ENCODE results near the gene SLC48A1. TPM values are rescaled to one million over a fixed set of nuclear protein-coding genes. Genes with fewer than 3 reads are reported as not detected.

SLC48A1 gene
- total RNA-seq, result 10 to 100 TPM in 3 of 5 donors, 1 to 10 TPM in 2; 2.3 to 29.0 (median 18.1) TPM
- polyA plus RNA-seq, result 10 to 100 TPM in 1 of 3 donors, 1 to 10 TPM in 2; 6.3 to 18.2 (median 9.4) TPM
- long read RNA-seq, donor 1, partial matches to known transcripts, result 0 of 1 reads
- long read RNA-seq, donor 1, other reads (novel, unspliced or antisense), result 0 of 1 reads
- long read RNA-seq, donor 2, partial matches to known transcripts, result 0 of 3 reads
- long read RNA-seq, donor 2, other reads (novel, unspliced or antisense), result 0 of 3 reads
- long read RNA-seq, donor 3, partial matches to known transcripts, result 0 of 3 reads
- long read RNA-seq, donor 3, other reads (novel, unspliced or antisense), result 0 of 3 reads
- long read RNA-seq, donor 4, result 0 reads
- long read RNA-seq, donor 5, transcript SLC48A1-201 (3 exons, 3,010 nt), result major isoform, 12 of 12 reads
- long read RNA-seq, donor 5, partial matches to known transcripts, result 0 of 12 reads
- long read RNA-seq, donor 5, other reads (novel, unspliced or antisense), result 0 of 12 reads
- long read RNA-seq, donor 6, transcript SLC48A1-201 (3 exons, 3,010 nt), result major isoform, 10 of 10 reads
- long read RNA-seq, donor 6, partial matches to known transcripts, result 0 of 10 reads
- long read RNA-seq, donor 6, other reads (novel, unspliced or antisense), result 0 of 10 reads
- long read RNA-seq, donor 7, transcript SLC48A1-201 (3 exons, 3,010 nt), result major isoform, 12 of 12 reads
- long read RNA-seq, donor 7, partial matches to known transcripts, result 0 of 12 reads
- long read RNA-seq, donor 7, other reads (novel, unspliced or antisense), result 0 of 12 reads
- long read RNA-seq, donor 8, transcript SLC48A1-201 (3 exons, 3,010 nt), result major isoform, 8 of 8 reads
- long read RNA-seq, donor 8, partial matches to known transcripts, result 0 of 8 reads
- long read RNA-seq, donor 8, other reads (novel, unspliced or antisense), result 0 of 8 reads
- long read RNA-seq, donor 9, partial matches to known transcripts, result 0 of 4 reads
- long read RNA-seq, donor 9, other reads (novel, unspliced or antisense), result 0 of 4 reads
- long read RNA-seq, donor 10, result 0 reads

DNA sequence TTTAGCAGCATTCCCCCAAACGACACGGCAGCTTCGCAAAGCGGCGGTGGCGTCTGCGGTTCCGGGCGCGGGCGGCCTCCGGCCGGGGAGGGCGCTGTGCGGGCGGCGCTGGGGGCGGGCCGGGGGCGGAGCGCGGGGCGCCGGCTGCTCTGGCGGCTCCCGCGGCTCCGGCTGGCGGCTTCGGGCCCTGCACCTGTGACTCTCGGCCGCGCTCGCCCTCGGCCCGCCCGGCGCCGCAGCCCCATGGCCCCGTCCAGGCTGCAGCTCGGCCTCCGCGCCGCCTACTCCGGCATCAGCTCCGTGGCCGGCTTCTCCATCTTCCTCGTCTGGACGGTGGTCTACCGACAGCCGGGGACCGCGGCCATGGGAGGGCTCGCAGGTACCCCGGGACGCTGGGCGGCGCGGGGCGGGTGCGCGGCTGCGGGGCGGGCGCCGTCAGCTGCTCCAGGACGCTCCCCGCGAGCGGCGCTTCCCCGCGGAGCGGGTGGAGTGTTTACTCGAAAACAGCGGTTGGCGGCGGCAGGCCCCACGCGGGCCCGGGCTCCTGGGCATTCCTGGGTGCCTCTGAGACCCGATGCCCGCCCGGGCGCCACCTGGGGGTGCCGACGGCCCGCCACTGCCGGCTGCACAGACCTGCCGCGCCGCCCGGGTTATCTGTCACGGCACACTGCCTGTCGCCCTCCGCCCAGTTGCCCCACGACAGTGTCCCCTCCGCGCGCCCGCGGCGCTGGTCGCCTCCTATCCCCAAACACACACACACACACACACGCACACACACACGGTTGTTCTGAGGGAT lies at the start of gene SLC48A1:
Gene SLC48A1, plus strand, starts transcription at position 177 of the 796 bp plus-strand sequence. Its CDS starts 67 bp downstream, at position 244.
- H3K9me3 ChIP-seq, result no peaks in the 10 kb centered on the region
- peak within 1 kb of the TSS; percentile 83 to 92 (median 90) for H3K27ac ChIP-seq
- peak; percentile 83 to 92 for DNase-seq
- H3K27me3 ChIP-seq, result no peaks in the 10 kb centered on the region
- peaks cover 34 to 68% (median 57%) of the 10 kb centered on the region in 4 donors for H3K4me1 ChIP-seq
- TF ChIP-seq, protein P1, sequence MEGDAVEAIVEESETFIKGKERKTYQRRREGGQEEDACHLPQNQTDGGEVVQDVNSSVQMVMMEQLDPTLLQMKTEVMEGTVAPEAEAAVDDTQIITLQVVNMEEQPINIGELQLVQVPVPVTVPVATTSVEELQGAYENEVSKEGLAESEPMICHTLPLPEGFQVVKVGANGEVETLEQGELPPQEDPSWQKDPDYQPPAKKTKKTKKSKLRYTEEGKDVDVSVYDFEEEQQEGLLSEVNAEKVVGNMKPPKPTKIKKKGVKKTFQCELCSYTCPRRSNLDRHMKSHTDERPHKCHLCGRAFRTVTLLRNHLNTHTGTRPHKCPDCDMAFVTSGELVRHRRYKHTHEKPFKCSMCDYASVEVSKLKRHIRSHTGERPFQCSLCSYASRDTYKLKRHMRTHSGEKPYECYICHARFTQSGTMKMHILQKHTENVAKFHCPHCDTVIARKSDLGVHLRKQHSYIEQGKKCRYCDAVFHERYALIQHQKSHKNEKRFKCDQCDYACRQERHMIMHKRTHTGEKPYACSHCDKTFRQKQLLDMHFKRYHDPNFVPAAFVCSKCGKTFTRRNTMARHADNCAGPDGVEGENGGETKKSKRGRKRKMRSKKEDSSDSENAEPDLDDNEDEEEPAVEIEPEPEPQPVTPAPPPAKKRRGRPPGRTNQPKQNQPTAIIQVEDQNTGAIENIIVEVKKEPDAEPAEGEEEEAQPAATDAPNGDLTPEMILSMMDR (IDR thresholded peaks at IDR 0.05), result peak in 3 of 7 experiments; percentile 12 to 65 (median 27)
- TF ChIP-seq POLR2A (IDR thresholded peaks at IDR 0.05) (no peak), EP300 (IDR thresholded peaks at IDR 0.05) (no peak), POLR2AphosphoS5 (IDR thresholded peaks at IDR 0.05) (peak in 1 of 3 donors; percentile 87)
- intact Hi-C loops (cut with DNase I; ENCODE audit: low total_unique reads), result no loop called here
- no peaks in the 10 kb centered on the region for H3K36me3 ChIP-seq
- 0 to 1% (median 0%) methylated on average over 40 to 106 of the region's 106 CpGs for WGBS, 5 donors
- H3K4me3 ChIP-seq, result peak within 1 kb of the TSS; percentile 80 to 97 (median 87)

DNA sequence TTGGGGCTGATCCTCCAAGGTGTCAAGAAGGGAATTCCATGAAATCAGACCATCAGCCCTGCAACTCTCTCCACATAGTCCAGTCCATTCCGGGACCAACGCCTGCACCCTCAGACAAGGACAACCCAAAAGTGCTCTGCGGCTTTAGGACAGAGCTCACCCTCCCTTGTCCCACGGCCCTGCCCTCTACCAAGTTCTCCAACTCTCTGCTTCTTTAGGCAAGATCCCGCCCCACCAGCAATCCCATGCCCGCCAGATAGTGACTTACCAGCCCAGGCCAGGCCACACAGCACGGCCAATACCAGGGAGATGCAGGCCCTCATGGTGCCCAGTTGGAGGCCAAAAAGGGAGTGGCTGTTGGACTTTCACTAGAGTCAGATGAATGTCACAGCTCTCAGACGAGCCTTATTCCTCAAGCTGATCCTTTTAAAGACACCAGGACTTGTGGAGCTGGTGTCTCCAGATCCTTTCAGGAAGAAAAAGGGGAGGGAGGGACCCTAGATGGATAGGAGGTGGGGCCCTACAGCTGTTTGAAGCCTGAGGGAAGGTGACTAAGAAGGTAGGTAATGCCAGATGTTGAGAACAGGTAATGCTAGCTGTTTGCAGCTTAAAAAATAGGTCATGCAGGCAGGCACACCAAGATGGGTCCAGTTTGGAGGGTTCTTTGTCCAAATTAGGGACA lies 47.8 kb upstream of the SLC48A1 start, which contains the start of gene ENDOU:
Gene ENDOU, minus strand, starts transcription at position 400 of the 682 bp plus-strand sequence. Its CDS starts 77 bp downstream, at position 323.
- 86 to 94% (median 88%) methylated on average over 6 to 8 of the region's 8 CpGs for WGBS, 5 donors
- Histone ChIP-seq H3K9me3 (no peaks in the 10 kb centered on the region), H3K36me3 (peaks cover 0 to 26% (median 2%) of the 10 kb centered on the region in 4 donors), H3K27ac (no peak within 1 kb of the TSS), H3K27me3 (no peaks in the 10 kb centered on the region), H3K4me3 (no peak within 1 kb of the TSS), H3K4me1 (peaks cover under 1 to 13% (median 6%) of the 10 kb centered on the region in 4 donors)
- intact Hi-C loops (cut with DNase I; ENCODE audit: low total_unique reads), result no loop called here
- DNase-seq, result no peak
- no peak for TF ChIP-seq EP300 (IDR thresholded peaks at IDR 0.05)
- TF ChIP-seq POLR2AphosphoS5 (IDR thresholded peaks at IDR 0.05), result no peak
- TF ChIP-seq, protein P1 (IDR thresholded peaks at IDR 0.05), result no peak

DNA sequence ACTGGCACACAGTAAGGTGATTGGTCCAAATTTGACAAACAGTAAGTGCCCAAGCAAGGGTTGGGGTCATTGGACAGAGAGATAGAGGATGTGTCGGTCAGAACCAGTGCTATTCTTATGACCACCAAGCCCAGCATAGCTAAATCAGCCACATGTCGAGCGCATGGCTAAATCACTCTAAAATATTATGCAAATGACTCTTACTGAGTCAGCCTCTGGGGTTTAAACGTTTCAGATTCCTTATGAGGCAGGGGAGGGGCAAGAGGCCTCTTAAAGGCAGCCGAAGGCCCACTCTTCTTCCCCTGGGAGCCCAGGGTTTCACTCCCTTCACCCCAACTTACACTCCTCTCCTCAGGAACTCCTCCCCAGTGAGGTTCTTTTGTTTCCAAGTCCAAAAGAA lies 47.1 kb upstream of the SLC48A1 start:
- no peak overlapping the region for H3K27ac ChIP-seq
- intact Hi-C loops (cut with DNase I; ENCODE audit: low total_unique reads), result no loop called here
- H3K4me1 ChIP-seq, result peaks cover 7 to 20% (median 13%) of the 10 kb centered on the region in 4 donors
- no peak overlapping the region for H3K4me3 ChIP-seq
- peaks cover 0 to 20% (median 0%) of the 10 kb centered on the region in 4 donors for H3K36me3 ChIP-seq
- no peaks in the 10 kb centered on the region for H3K9me3 ChIP-seq
- no peak for DNase-seq
- WGBS, 5 donors, result 41 to 69% (median 62%) methylated on average over 5 of the region's 5 CpGs
- H3K27me3 ChIP-seq, result no peaks in the 10 kb centered on the region
- TF ChIP-seq, protein P1 (IDR thresholded peaks at IDR 0.05), result no peak
- no peak for TF ChIP-seq POLR2AphosphoS5 (IDR thresholded peaks at IDR 0.05)
- TF ChIP-seq POLR2A (IDR thresholded peaks at IDR 0.05), result no peak
- TF ChIP-seq EP300 (IDR thresholded peaks at IDR 0.05), result no peak
